HepG2 (cell line): ENCODE results near the gene C14orf93. TPM values are rescaled to one million over a fixed set of nuclear protein-coding genes. Genes with fewer than 3 reads are reported as not detected.
A peak's percentile ranks its signal among the peaks of the same experiment; 100 is the strongest.

Experiments used
- EZH2 ChIP-seq: conservative IDR thresholded peaks from 2 replicates; pipeline ENCODE4 v1.6.1; 2012; ENCODE audit warnings: mild to moderate bottlenecking, low read depth, low read length, moderate library complexity
- GABPA ChIP-seq, 2 experiments: IDR thresholded peaks; 2 replicates each; pipeline ENCODE4 v1.6.1; 2011 to 2016; ENCODE audit warnings: low read depth in 2 of 2, low read length in 1 of 2, missing biosample characterization in 1 of 2, missing genetic modification characterization in 1 of 2
- KLF6 ChIP-seq: IDR thresholded peaks from 2 replicates; pipeline ENCODE4 v1.8.0; 2016; ENCODE audit warnings: missing biosample characterization, missing genetic modification reagents
- MAFK ChIP-seq, 2 experiments: IDR thresholded peaks in 1 of 2; conservative IDR thresholded peaks in 1 of 2; 2 replicates each; pipeline ENCODE4 v1.6.1; 2011; ENCODE audit warnings: improper control_type of control experiment in 2 of 2, low read length in 2 of 2
- MATR3 ChIP-seq: sonication (generic); formaldehyde crosslinking; IDR thresholded peaks from 2 replicates; pipeline ENCODE4 v1.4.0; 2020; ENCODE audit warnings: missing genetic modification reagents
- MIER2 ChIP-seq: IDR thresholded peaks from 2 replicates; pipeline ENCODE4 v1.6.1; 2016; ENCODE audit warnings: missing biosample characterization, missing genetic modification reagents
- NFE2L2 ChIP-seq: fragments of 150-350 bp; IDR thresholded peaks from 2 replicates; pipeline ENCODE4 v1.6.1; 2014; ENCODE audit warnings: low read length
- RAD21 ChIP-seq: fragments of 450-650 bp; formaldehyde crosslinking; IDR thresholded peaks from 2 replicates; pipeline ENCODE4 v1.5.0; 2020; ENCODE audit warnings: mild to moderate bottlenecking
- TAF1 ChIP-seq: sonication (generic); formaldehyde crosslinking; IDR thresholded peaks from 2 replicates; pipeline ENCODE4 v1.4.0; 2020; ENCODE audit warnings: missing genetic modification reagents
- TFAP4 ChIP-seq: sonication (generic); IDR thresholded peaks from 2 replicates; pipeline ENCODE4 v1.6.1; 2016; ENCODE audit warnings: low read depth, borderline replicate concordance
- ZBTB21 ChIP-seq: sonication (generic); formaldehyde crosslinking; IDR thresholded peaks from 2 replicates; pipeline ENCODE4 v1.4.0; 2020; ENCODE audit warnings: missing genetic modification reagents
- ZEB1 ChIP-seq: IDR thresholded peaks from 2 replicates; pipeline ENCODE4 v1.6.1; 2012; ENCODE audit warnings: mild to moderate bottlenecking, low read depth, inconsistent platforms; ENCODE audit not compliant: insufficient replicate concordance
- ZFP37 ChIP-seq: sonication (generic); formaldehyde crosslinking; IDR thresholded peaks from 2 replicates; pipeline ENCODE4 v1.4.0; 2020; ENCODE audit warnings: missing genetic modification reagents, borderline replicate concordance
- ZFP82 ChIP-seq: sonication (generic); formaldehyde crosslinking; IDR thresholded peaks from 2 replicates; pipeline ENCODE4 v1.5.1; 2020; ENCODE audit warnings: mild to moderate bottlenecking, missing genetic modification reagents, borderline replicate concordance
- ZFP90 ChIP-seq: sonication (generic); formaldehyde crosslinking; IDR thresholded peaks from 2 replicates; pipeline ENCODE4 v1.8.0; 2022; ENCODE audit warnings: missing genetic modification reagents, mild to moderate bottlenecking, inconsistent platforms, borderline replicate concordance
- ZNF414 ChIP-seq: sonication (generic); formaldehyde crosslinking; IDR thresholded peaks from 2 replicates; pipeline ENCODE4 v1.5.0; 2020; ENCODE audit warnings: missing genetic modification reagents
- ZNF619 ChIP-seq: sonication (generic); formaldehyde crosslinking; IDR thresholded peaks from 2 replicates; pipeline ENCODE4 v1.4.0; 2020; ENCODE audit warnings: mild to moderate bottlenecking, missing genetic modification reagents
- ZNF674 ChIP-seq: sonication (generic); formaldehyde crosslinking; IDR thresholded peaks from 2 replicates; pipeline ENCODE4 v1.5.0; 2020; ENCODE audit warnings: low read depth, mild to moderate bottlenecking, missing genetic modification reagents
- ZNF749 ChIP-seq: sonication (generic); formaldehyde crosslinking; IDR thresholded peaks from 2 replicates; pipeline ENCODE4 v1.8.0; 2022; ENCODE audit warnings: mild to moderate bottlenecking, missing genetic modification reagents, moderate library complexity, borderline replicate concordance
- ZNF839 ChIP-seq: sonication (generic); formaldehyde crosslinking; IDR thresholded peaks from 2 replicates; pipeline ENCODE4 v1.4.0; 2020; ENCODE audit warnings: missing genetic modification reagents, mild to moderate bottlenecking, borderline replicate concordance
- ZNF883 ChIP-seq: sonication (generic); formaldehyde crosslinking; IDR thresholded peaks from 2 replicates; pipeline ENCODE4 v1.5.1; 2020; ENCODE audit warnings: mild to moderate bottlenecking, missing genetic modification reagents; ENCODE audit errors: not compliant biosample characterization
- polyA plus RNA-seq, 8 experiments: library from polyadenylated mRNA; depleted of rRNA in 3 of 8; stranded (reverse) in 7 of 8; unstranded in 1 of 8; fragments of >200 nt; fragmentation: Illumina TruSeq in 4 of 8; extraction: Trizol in 4 of 8; gene quantifications; 2 replicates each; pipeline versions ENCODE4 v1.2.1 to v1.2.3, GENCODE V29; 2011 to 2016; ENCODE audit warnings: low read depth in 4 of 8, missing spikeins in 1 of 8, mixed read lengths in 1 of 8; ENCODE audit not compliant: insufficient read depth in 1 of 8
- total RNA-seq, 5 experiments: library from RNA; depleted of rRNA; stranded (reverse); fragments of >200 nt; fragmentation: Illumina TruSeq; extraction: Trizol; gene quantifications; 2 replicates each; pipeline ENCODE4 v1.2.3, GENCODE V29; 2016; ENCODE audit warnings: low read depth in 1 of 5
- TF ChIP-seq, protein P1 (sequence below): sonication (generic); formaldehyde crosslinking; IDR thresholded peaks from 2 replicates; pipeline ENCODE4 v1.8.0; 2022; ENCODE audit warnings: missing genetic modification reagents, mild to moderate bottlenecking, borderline replicate concordance
- TF ChIP-seq, protein P2 (sequence below): sonication (generic); formaldehyde crosslinking; IDR thresholded peaks from 2 replicates; pipeline ENCODE4 v1.4.0; 2020; ENCODE audit warnings: missing genetic modification reagents, borderline replicate concordance

The C14orf93 gene
- total and polyA plus RNA-seq, 2 of the 13 experiments (the other 11 are each of a cell fraction or from before 2014, with no cell fraction given) = 11.4 to 22.5 TPM

- TF ChIP-seq TFAP4 = 0 out of 2 replicates have a peak, but pooled peaks have one; percentile 6
- TF ChIP-seq, protein P1, sequence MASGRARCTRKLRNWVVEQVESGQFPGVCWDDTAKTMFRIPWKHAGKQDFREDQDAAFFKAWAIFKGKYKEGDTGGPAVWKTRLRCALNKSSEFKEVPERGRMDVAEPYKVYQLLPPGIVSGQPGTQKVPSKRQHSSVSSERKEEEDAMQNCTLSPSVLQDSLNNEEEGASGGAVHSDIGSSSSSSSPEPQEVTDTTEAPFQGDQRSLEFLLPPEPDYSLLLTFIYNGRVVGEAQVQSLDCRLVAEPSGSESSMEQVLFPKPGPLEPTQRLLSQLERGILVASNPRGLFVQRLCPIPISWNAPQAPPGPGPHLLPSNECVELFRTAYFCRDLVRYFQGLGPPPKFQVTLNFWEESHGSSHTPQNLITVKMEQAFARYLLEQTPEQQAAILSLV (CRISPR knock-in tag) = peak; percentile 44; the same call in 1 of the 2 replicates
- no peak for TF ChIP-seq GABPA (IDR thresholded peaks at IDR 0.05; ENCODE audit: low read depth, low read length)
- no peak for TF ChIP-seq GABPA (CRISPR knock-in tag; IDR thresholded peaks at IDR 0.05; ENCODE audit: low read depth)
- no peak for TF ChIP-seq EZH2
- no peak for TF ChIP-seq ZNF619 (CRISPR knock-in tag)
- no peak for TF ChIP-seq ZFP37 (CRISPR knock-in tag)
- TF ChIP-seq ZEB1 = no peak
- no peak; the same call in 1 of the 2 replicates for TF ChIP-seq ZNF674
- TF ChIP-seq MIER2 (CRISPR knock-in tag) = no peak
- peak; percentile 66; the same call in 1 of the 2 replicates for TF ChIP-seq ZNF414
- no peak for TF ChIP-seq MATR3
- TF ChIP-seq KLF6 = no peak
- TF ChIP-seq ZFP90 (CRISPR knock-in tag) = no peak; the same call in 1 of the 2 replicates
- TF ChIP-seq NFE2L2 = no peak
- no peak for TF ChIP-seq MAFK (conservative IDR thresholded peaks at IDR 0.05 in 1 of 2, IDR thresholded peaks at IDR 0.05 in 1 of 2; ENCODE audit: low read length in 2 of 2)
- peak; percentile 66 for TF ChIP-seq TAF1 (CRISPR knock-in tag)
- TF ChIP-seq, protein P2, sequence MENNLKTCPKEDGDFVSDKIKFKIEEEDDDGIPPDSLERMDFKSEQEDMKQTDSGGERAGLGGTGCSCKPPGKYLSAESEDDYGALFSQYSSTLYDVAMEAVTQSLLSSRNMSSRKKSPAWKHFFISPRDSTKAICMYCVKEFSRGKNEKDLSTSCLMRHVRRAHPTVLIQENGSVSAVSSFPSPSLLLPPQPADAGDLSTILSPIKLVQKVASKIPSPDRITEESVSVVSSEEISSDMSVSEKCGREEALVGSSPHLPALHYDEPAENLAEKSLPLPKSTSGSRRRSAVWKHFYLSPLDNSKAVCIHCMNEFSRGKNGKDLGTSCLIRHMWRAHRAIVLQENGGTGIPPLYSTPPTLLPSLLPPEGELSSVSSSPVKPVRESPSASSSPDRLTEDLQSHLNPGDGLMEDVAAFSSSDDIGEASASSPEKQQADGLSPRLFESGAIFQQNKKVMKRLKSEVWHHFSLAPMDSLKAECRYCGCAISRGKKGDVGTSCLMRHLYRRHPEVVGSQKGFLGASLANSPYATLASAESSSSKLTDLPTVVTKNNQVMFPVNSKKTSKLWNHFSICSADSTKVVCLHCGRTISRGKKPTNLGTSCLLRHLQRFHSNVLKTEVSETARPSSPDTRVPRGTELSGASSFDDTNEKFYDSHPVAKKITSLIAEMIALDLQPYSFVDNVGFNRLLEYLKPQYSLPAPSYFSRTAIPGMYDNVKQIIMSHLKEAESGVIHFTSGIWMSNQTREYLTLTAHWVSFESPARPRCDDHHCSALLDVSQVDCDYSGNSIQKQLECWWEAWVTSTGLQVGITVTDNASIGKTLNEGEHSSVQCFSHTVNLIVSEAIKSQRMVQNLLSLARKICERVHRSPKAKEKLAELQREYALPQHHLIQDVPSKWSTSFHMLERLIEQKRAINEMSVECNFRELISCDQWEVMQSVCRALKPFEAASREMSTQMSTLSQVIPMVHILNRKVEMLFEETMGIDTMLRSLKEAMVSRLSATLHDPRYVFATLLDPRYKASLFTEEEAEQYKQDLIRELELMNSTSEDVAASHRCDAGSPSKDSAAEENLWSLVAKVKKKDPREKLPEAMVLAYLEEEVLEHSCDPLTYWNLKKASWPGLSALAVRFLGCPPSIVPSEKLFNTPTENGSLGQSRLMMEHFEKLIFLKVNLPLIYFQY (CRISPR knock-in tag) = no peak; the same call in 1 of the 2 replicates
- no peak for TF ChIP-seq ZBTB21 (CRISPR knock-in tag)
- no peak; the same call in 1 of the 2 replicates for TF ChIP-seq RAD21 (CRISPR knock-in tag)
- no peak for TF ChIP-seq ZNF749 (CRISPR knock-in tag)
- TF ChIP-seq ZFP82 (CRISPR knock-in tag) = peak; percentile 77
- peak; percentile 76 for TF ChIP-seq ZNF883 (CRISPR knock-in tag)
- peak; percentile 50; the same call in 1 of the 2 replicates for TF ChIP-seq ZNF839 (CRISPR knock-in tag)
Measured at GRCh38 chr14:23009939-23010726, at the start of gene C14orf93 (continued).
